ENCODE data around the gene ALDH5A1.

The ALDH5A1 gene

GRCh38 chr6:24464253-24465038 lies 30.3 kb upstream of the ALDH5A1 start:
- no peak overlapping the region for H3K4me3 ChIP-seq (ENCODE audit: control insufficient read depth, low read depth, low read length)
- no peak for DNase-seq (ENCODE audit: low read depth)
- TF ChIP-seq CTCF (conservative IDR thresholded peaks at IDR 0.05; ENCODE audit: control insufficient read depth, insufficient read depth, low read depth, low read length) = no peak

- no peak overlapping the region for H3K4me3 ChIP-seq (ENCODE audit: control insufficient read depth, low read depth, low read length)
- no peak for TF ChIP-seq CTCF (conservative IDR thresholded peaks at IDR 0.05; ENCODE audit: control insufficient read depth, insufficient read depth, low read depth, low read length)
- no peak for DNase-seq (ENCODE audit: low read depth)
These were observed 25.0 kb upstream of the ALDH5A1 start for GRCh38 chr6:24469811-24470210.

DNA sequence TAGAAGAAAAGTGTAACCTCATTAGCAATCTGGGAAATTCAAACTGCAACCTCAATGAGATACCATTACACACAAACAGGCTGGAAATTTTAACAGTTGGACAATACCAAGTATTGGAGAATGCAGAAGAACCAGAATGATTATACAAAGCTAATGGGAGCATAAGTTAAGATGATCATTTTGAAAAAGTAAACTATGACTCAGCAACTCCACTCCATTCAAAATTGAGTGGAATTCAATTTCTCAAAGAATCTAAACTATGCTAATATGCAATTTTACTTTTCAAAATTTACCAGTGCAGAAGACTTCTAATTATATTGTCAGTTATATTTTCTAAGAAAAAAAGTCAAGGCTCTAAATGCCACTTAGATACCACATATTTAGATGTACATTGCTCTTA lies 22.6 kb upstream of the ALDH5A1 start:
- no peak overlapping the region for H3K4me3 ChIP-seq (ENCODE audit: control insufficient read depth, low read depth, low read length)
- TF ChIP-seq CTCF (conservative IDR thresholded peaks at IDR 0.05; ENCODE audit: control insufficient read depth, insufficient read depth, low read depth, low read length) = no peak

GRCh38 chr6:24476631-24477030 lies 18.1 kb upstream of the ALDH5A1 start:
- DNase-seq (ENCODE audit: low read depth) = no peak
- no peak for TF ChIP-seq CTCF (conservative IDR thresholded peaks at IDR 0.05; ENCODE audit: control insufficient read depth, insufficient read depth, low read depth, low read length)
- no peak overlapping the region for H3K4me3 ChIP-seq (ENCODE audit: control insufficient read depth, low read depth, low read length)

More for the DNA sequence above, 22.6 kb upstream of the ALDH5A1 start:
- DNase-seq (ENCODE audit: low read depth) = no peak

DNA sequence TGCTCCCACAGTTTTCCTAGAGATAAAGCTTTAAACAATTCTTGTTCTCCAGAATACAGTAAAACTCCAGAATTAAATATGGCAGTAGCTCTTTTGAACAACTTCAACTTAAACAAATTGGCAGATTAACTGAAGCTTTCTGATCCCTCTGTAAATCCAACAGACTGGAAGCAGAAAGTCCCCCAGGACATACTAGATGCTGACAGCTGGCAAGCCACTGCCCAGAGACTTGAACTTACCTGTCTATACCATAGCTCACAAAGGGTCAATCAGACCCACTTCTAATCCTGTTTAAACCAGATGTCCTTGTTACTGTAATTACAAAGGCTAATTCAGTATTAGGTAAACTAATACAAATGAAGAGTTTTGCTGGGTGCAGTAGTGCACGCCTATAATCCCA lies 17.7 kb upstream of the ALDH5A1 start:
- TF ChIP-seq CTCF (conservative IDR thresholded peaks at IDR 0.05; ENCODE audit: control insufficient read depth, insufficient read depth, low read depth, low read length) = no peak
- no peak for DNase-seq (ENCODE audit: low read depth)
- no peak overlapping the region for H3K4me3 ChIP-seq (ENCODE audit: control insufficient read depth, low read depth, low read length)

DNA sequence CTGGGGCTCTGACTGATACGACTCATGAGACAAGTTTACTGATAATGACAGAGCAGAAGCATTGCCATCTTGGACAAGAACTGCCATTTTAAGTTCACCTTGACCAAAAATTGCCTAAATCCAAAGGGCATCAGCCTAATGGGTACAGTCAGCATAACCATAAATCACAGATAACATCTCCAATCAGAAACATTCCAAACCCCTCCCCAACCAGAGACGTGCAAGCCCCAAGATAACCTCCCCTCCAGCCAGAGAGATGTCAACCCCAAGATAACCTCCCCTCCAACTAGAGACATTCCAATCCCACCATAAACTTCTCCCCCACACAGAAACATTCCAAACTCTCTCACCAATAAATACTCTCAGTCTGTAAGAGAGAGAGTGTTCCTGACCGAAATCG lies 15.9 kb upstream of the ALDH5A1 start:
- TF ChIP-seq CTCF (conservative IDR thresholded peaks at IDR 0.05; ENCODE audit: control insufficient read depth, insufficient read depth, low read depth, low read length) = no peak
- H3K4me3 ChIP-seq (ENCODE audit: control insufficient read depth, low read depth, low read length) = no peak overlapping the region
- DNase-seq (ENCODE audit: low read depth) = no peak
